ENCODE data around the gene ANO6.
"Not testable (repeated sequence)": the region's sequence is repeated elsewhere in the genome, so short reads cannot be mapped to it uniquely, and the experiment has no call there.

ANO6 gene

DNA sequence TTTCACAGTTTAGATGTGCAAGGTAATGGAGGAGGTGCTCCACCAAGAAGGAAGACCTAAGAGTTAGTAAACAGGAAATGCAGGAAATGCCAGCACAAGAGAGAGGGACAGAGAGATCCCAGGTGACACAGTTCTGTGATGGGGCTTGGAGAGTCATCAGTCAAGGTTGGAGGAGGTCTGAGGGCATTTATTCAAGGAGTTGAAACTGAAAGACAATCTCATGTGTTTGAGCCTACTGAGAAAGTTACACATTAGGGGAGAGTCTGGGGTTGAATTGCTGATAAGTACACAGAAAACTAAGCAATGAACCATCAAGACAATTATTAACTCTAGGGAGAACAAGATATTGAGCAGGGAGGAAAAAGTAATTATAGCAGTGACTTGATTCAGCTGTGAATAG is 138.5 kb downstream of the ANO6 start:
- DNase-seq = no peak

DNA sequence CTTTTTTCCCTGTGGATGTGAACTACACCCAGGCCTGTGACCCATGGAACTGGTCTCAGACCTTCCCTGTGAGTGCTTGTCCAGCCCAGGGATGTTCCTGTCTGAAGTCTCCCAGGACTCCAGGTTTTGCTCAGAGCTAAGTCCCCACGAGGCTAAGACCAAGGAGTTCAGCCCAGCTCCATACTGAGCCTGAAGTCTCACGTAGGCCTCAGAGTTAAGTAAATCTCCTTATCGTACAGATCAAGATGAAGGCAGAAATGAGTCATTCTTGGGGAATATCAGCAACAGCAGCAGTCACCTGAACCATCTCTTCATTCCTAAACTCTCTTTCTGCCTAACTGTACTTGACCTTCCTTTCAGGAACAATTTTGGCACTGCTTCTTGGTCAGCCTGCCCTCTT is 139.8 kb downstream of the ANO6 start:
- DNase-seq = no peak

DNA sequence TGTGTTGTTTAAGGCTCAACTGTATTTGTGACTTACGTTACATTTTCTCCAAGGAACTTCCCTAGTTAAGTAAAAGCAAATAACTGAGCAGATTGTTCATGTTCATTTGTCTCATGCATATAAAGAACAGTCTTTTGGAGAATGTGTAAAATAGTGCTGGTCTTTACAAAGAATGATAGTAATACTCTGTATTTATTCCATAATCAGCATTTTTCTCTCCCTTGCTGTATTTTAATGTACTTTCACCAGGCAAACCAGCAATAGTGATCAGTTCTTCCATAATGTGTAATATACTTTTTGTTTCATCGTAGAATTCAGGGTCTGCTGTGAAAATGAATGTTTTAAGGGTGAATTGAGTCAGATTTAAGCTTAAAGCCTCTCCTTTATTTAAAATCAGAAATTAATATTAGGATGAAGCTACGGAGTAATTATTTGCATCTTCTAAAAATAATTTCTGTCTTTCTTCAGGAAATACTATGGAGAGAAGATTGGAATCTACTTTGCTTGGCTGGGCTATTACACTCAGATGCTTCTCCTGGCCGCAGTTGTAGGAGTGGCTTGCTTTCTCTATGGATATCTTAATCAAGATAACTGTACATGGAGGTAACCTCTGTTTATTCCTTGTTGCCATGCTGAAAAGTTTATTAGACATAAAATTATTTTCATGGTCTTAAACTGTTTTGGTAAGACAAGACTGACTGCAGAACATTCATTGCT is 141.1 kb downstream of the ANO6 start:
- no peak for DNase-seq

GRCh38 chr12:45357539-45358417 is 141.9 kb downstream of the ANO6 start:
- no peak for DNase-seq

GRCh38 chr12:45362291-45362690 is 146.4 kb downstream of the ANO6 start:
- DNase-seq = no peak

DNA sequence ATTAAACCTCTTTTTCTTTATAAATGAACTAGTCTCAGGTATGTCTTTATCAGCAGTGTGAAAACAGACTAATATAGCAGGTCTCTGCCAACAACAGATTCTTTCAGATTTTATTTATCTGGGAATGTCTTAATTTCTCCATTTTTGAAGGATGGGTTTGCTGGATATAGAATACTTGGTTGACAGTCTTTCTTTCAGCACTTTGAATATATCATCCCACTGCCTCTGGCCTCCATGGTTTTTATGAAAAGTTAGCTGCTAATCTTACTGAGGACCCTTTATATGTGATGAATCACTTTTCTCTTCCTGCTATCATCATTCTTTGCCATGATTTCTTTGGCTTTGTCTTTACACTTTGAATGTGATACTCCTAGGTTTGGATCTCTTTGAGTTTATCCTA is 148.0 kb downstream of the ANO6 start:
- no peak for DNase-seq

DNA sequence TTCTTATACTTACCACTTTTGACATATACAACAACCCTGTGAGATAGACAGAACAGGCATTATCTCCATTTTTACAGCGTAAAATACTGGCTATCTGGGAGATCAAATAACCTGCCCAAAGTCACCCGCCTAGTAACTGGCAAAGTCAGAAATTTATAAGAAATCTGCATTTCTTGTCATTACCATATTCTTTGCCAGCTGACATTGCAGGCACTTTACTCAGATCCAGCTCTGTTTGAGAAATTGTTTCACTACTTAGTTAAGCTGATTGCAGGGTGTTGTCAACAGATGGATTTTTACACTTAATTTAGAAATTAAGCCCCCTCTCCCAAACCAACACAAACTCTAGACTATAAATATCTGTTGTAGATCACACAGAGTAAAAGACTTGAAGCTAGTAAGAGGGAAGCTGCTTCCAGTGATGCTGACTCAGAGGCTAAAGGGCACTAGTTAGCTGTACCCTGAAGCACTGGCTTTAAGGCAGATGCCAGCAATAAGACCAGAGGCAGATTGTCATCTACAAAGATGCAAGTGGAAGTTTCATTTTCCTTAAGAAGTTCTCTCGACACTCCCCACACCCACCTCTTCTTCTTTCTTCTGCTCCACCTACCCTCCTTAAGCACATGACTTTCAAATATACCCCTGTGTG is 153.1 kb downstream of the ANO6 start:
- no peak for DNase-seq

DNA sequence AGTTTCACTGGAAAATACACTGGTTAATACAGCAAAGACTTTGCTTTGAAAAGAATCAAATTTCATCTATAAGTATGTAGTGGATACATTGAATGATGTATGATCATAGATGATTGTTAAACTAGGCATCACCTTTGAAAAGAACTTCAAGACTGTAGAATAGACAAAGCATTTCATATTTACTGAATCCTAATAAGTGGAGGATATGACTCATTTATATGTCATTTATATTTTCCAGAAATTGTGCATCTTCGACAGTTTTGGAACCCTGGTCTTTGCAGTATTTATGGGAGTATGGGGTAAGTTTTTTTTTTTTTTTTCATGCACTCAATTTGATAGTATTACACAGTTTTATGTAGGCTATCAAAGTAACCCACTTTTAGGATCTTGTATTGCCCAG is 161.9 kb downstream of the ANO6 start:
- no peak for DNase-seq

DNA sequence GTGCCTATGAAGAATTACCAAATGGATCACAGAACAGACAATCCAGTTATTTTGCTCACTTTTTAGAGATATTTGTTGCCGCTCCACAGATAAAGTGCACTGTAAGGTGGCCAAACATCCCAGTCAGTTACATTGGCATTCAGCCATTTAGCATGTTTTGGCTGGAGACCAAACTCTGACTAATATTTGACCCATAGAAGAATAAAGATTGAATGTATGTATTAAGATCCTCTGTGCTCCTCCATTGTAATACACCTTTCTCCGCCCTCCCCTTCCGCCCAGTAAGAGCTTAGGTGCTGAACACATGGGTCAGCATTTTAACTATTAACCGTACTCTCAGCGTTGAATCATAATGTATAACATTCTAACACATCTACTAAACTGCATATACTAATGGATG is 163.4 kb downstream of the ANO6 start:
- DNase-seq = no peak

DNA sequence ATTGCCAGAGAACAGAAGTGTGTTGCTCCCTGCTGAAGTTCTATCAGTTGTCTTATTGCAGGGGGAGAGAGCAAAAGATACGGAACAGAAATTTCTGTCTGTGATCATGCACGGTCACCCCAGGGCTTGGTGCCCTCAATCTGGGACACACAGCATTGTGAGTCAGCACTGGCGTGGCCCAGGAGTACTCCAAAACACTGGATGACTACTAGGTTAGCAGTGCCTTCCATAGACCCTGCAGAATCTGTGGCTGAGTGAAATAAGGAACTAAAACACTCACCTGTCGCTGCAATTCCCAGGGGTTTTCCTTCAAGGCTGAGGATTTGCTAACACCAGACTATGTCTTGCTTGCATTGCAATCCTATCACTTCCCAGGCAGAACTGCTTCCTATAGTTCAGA is 165.5 kb downstream of the ANO6 start:
- DNase-seq = no peak

DNA sequence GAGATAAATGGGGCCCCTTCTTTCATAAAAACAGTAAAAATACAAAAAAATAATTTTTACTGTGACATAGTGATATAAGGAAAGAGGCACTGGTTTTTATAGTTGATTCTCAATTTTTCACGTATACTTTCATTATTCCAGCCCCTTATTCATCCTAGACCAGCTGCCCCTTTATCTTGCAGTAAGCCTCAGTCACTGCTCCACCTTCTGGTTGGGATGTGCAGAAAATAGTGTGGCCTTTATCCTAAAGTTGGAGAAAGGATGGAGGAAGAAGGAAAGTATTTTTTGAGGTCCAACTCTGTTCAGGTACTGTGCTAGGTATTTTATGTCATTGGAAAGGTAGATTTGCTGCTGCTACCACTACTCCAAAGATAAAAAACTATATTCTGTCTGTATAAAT is 172.7 kb downstream of the ANO6 start:
- no peak for DNase-seq

GRCh38 chr12:45389426-45389825 is 173.5 kb downstream of the ANO6 start:
- no peak for DNase-seq

DNA sequence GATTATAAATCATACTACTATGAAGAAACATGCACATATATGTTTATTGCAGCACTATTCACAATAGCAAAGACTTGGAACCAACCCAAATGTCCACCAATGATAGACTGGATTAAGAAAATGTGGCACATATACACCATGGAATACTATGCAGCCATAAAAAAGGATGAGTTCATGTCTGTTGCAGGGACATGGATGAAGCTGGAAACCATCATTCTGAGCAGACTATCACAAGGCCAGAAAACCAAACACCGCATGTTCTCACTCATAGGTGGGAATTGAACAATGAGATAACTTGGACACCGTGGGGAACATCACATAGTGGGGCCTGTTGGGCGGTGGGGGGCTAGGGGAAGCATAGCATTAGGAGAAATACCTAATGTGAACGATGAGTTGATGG is 181.6 kb downstream of the ANO6 start:
- not testable (repeated sequence) for DNase-seq

- DNase-seq = no peak
Measured at GRCh38 chr12:45398552-45398951, 182.7 kb downstream of the ANO6 start.

- DNase-seq = no peak
Measured at GRCh38 chr12:45400991-45401390, 185.1 kb downstream of the ANO6 start.

DNA sequence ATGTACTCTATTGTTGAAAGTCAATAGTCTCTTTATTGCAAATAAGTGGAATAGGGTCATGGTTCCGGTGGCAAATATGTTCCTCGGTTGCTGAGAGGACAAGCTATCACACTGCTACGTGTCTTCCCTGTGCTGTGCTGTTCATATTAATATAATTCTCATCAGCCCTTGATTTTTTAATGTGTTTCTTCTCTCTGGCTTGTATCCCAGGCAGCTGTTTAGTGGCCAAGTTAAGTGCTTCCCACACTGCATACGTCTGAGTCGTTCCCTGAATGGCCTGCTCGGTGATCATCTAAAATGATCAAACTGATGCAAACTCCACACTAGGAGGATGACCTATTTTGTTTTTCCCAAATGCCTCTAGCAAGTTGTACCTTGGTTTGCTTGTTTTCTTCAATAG is 186.4 kb downstream of the ANO6 start:
- DNase-seq = no peak

- no peak for DNase-seq
Measured at GRCh38 chr12:45406988-45407850, 191.3 kb downstream of the ANO6 start.

DNA sequence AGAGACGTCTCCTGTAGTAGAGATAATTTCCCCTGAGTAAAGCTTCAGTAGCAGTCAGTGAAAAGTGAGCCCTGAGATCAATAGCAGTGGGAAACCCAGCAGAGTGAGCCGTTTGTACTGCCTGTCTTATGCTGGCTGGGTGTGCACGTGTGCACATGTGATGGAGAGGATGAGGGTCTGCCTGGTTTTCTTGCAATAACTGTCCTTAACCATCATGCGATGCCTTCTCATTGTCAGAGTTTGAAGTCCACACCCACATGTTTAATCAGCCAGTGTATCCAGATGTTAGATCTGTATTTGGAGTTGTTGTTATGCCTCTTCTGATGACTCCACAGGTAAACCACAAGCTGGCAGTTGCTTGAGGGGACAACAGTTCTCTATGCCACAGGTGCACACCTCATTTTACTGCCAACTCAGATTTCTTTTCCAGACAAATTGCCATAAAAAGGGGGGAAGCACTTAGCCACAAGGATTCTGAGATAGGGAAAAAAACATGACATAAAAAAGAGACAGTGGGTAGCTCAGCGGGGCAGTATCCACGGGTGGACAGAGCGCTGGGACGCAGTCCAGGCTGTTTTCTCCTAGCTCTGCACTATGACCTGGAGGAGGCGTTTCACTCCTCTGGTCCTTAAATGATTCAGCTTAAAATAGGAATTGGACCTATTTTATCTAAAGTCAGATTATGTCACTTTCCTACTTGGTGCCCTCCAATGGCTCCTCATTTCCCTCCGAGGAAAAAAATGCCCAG is 192.3 kb downstream of the ANO6 start:
- DNase-seq = no peak

DNA sequence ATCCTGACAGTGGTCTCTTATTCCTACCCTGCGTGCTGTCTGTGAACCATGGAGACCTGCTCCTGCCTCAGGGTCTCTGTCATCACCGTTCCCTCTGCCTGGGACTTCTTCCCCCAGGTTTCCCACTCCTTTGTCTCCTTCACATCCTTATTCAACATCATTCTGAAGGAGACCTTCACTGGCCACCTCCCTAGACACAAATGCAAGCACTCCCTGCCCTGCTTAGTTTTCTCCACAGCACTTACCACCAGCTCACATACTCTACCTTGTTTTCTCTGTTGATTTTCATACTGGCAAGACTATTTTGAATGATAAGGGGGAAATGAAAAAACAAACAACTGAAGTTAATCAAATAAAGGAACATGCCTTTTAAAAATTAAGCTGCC is 192.8 kb downstream of the ANO6 start:
- DNase-seq = no peak

DNA sequence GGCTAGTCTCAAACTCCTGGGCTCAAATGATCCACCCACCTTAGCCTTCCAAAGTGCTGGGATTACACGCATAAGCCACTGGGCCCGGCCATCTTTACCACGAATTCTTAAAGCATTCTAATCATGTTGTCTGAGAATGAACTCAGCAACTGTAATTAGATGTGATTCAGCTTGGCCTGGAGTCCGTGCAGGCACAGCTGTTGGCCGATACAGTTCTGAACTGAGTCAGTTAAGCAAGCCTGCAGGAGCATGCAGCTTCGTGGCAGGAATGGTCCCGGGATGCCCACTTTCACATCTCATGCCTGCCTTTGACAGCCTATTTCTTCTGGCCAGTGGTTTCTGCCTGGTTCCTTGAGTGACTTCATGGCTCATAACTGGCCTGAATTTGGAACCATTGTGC is 194.1 kb downstream of the ANO6 start:
- no peak for DNase-seq

DNA sequence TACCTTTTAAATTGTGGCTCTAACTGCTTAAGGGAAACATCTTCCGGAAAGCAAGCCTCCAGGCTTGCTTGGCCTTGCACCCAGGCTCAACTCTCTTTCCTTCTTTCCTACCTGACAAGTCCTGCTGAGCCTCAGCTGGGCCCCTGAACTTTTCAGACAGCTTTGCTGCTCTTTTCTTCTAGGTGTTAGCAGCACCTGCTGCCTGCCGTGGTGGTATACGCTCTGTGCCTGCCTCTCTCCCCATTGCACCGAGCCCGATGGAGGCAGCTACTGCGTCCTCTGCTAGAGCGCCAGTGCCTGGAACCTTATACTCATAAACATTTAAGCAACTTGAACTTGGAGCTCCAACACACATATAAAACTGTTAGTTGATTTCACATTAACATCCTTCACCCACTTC is 195.7 kb downstream of the ANO6 start:
- DNase-seq = no peak

DNA sequence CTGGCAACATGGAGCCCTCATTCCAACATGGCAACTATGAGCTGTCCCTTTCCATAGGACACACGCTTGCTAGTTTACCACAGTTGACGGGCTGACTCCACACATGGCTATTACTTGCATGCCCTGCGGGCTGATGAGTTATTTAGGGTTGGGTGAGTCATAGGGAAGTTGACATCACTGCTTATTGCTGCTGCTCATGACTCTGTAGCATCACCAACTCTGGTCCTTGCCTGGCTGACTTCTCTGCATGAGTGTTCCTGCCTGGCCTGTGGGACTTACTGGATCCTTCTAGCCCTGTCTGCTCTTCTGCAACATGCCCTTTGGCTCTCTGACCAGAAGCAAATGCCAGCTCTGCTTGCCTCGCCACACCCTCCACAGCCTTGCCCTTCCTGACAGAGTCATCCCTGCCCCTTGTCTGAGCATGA is 199.5 kb downstream of the ANO6 start:
- no peak for DNase-seq

Data from right forelimb (tissue), 1 donor.